GM21529 (cell line): ENCODE data around the gene G6PD.
"Not testable (repeated sequence)": the region's sequence is repeated elsewhere in the genome, so short reads cannot be mapped to it uniquely, and the experiment has no call there.

Experiments used
- ATAC-seq: cut with Tn5 transposase; IDR thresholded peaks from one replicate; pipeline ENCODE4 v1.9.1; 2021; ENCODE audit not compliant: unreplicated experiment

Gene G6PD

DNA sequence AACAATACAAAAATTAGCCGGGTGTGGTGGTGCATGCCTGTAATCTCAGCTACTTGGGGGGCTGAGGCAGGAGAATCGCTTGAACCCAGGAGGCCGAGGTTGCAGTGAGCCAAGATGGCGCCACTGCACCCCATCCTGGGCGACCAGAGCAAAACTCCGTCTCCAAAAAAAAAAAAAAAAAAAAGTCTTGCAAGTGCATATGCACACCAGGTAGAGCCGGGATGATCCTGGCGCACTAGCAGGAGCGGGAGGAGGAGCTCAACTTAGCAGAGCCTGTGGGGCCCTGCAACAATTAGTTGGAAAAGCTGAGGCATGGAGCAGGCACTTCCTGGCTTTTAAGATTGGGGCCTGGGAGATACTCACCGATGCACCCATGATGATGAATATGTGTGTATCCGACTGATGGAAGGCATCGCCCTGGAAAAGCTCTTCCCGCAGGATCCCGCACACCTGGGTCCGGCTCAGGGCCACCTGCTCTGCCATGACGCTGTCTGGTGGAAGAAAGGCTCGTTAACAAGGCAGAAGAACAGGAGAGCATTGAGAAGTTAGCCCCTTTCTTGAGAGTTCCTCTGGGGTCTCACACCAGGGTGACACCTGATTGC is 872 bp downstream of the G6PD start:
- ATAC-seq = no peak

DNA sequence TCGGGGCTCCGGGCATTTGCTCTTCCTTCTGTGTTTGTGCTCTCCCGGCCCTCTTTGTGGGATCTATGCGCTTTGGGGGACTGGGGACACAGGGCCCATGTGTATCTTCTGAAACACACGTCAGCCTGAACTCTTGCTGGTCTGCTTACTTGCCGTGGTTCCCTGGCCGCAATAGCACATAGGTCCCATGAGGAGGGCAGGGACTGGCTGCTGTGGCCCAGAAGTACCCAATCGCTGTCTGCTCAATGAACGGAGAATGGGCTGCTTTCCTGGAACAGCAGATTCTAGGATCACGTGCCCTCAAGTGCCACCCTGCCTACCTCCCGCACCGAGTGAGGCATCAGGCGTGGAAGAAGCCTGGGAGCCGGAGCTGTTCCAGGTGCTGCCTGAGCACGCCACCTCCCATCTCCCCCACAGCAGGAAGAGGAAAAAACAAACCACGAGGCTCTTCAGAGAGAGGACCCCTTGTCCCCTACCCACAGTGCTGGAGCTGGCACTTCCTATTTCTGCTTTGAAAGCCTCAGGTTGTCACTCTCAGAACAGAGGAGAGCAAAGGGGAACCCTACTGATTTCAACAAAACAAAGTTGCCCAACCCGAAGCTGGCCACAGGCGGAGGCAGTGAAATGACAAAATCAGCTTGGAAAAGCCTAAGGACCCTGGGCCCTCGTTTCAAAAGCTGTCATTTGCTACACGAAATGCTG is 3.8 kb downstream of the G6PD start:
- no peak for ATAC-seq

GRCh38 chrX:154541896-154542722 is 4.5 kb downstream of the G6PD start:
- ATAC-seq = no peak

DNA sequence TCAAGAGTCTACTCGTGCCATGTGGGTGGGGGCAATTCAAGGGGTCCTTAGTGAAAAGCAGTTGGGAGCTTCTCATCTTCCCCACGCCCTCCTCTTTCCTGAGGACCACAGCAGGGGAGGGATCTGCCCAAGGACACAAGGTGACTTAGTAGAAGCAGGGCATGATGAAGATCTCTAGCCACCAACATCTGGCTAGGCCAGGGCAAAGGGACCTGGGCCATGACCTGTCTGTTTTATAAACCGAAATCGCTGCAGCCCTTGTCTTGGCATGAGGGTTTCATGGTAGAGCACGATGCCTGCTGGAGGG is 5.1 kb downstream of the G6PD start:
- no peak for ATAC-seq

GRCh38 chrX:154540897-154541535 is 5.6 kb downstream of the G6PD start:
- ATAC-seq = no peak

- not testable (repeated sequence) for ATAC-seq
Measured at GRCh38 chrX:154540365-154540764, 6.3 kb downstream of the G6PD start.

- ATAC-seq = no peak
Measured at GRCh38 chrX:154539077-154539476, 7.6 kb downstream of the G6PD start.

- no peak for ATAC-seq
Measured at GRCh38 chrX:154535892-154536291, 10.8 kb downstream of the G6PD start.

DNA sequence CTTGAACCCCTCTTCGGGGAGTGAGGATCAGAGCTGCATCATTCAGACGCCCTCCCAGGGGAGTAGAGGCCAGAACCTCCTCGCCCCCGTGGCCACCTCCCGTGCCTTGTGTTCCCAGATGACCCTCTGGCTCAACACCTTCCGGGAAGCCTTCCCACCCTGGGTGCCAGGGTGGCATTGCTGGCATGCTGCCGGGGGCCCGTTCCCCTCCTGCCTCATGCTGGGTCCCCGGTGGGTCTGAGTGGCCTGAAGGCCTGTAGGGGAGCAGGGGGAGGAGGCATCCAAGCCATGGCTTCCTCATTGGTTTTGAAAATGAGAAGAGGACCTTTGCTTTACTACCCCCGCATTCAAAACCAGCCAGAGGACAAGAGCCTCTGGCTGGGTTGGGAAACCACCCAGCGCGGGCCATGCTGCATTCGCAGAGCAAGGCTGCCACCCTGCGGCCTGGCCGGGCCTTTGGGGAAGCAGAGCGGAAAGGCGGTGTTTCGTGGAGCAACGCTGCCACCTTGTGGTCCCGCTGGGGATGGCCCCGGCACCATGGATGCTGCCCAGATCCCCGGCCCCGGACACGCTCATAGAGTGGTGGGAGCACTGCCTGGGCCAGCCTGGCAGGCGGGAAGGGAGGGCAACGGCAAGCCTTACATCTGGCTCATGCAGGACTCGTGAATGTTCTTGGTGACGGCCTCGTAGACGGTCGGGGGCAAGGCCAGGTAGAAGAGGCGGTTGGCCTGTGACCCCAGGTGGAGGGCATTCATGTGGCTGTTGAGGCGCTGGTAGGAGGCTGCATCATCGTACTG is 11.9 kb downstream of the G6PD start:
- peak; percentile 96 for ATAC-seq

DNA sequence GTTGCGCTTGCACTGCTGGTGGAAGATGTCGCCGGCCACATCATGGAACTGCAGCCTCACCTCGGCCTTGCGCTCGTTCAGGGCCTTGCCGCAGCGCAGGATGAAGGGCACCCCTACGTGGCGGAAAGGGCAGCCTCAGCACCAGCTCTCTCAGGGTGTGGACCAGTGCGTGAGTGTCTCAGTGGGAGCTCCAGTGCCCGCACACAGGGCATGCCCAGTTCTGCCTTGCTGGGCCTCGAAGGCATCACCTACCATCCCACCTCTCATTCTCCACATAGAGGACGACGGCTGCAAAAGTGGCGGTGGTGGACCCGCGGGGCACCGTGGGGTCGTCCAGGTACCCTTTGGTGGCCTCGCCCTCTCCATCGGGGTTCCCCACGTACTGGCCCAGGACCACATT is 14.0 kb downstream of the G6PD start:
- ATAC-seq = no peak

GRCh38 chrX:154531626-154532025 is 15.0 kb downstream of the G6PD start:
- ATAC-seq = no peak

- no peak for ATAC-seq
Measured at GRCh38 chrX:154530286-154530685, 16.4 kb downstream of the G6PD start.

- ATAC-seq = no peak
Measured at GRCh38 chrX:154529206-154529612, 17.4 kb downstream of the G6PD start.

GRCh38 chrX:154526901-154527675 is 19.6 kb downstream of the G6PD start:
- ATAC-seq = peak; percentile 74

- ATAC-seq = no peak
Measured at GRCh38 chrX:154525606-154526490, 20.8 kb downstream of the G6PD start.

DNA sequence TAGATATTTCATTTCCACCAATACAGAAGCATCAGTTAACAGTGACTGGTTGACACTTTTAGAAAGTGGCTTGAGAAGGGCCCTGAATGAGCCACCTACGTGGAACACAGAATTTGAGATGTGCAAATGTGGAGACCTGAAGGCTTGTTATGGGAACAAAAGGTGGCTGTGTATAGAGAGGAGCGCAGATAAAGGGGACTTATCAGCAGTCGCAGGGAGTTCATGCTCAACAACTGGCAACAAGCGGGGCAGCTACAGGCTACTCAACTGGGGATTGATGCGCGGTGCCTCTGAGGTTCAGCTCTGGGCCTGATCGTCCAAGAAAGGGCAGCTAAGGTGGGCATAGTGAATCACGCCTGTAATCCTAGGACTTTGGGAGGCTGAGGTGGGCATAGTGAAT is 27.3 kb downstream of the G6PD start:
- no peak for ATAC-seq

DNA sequence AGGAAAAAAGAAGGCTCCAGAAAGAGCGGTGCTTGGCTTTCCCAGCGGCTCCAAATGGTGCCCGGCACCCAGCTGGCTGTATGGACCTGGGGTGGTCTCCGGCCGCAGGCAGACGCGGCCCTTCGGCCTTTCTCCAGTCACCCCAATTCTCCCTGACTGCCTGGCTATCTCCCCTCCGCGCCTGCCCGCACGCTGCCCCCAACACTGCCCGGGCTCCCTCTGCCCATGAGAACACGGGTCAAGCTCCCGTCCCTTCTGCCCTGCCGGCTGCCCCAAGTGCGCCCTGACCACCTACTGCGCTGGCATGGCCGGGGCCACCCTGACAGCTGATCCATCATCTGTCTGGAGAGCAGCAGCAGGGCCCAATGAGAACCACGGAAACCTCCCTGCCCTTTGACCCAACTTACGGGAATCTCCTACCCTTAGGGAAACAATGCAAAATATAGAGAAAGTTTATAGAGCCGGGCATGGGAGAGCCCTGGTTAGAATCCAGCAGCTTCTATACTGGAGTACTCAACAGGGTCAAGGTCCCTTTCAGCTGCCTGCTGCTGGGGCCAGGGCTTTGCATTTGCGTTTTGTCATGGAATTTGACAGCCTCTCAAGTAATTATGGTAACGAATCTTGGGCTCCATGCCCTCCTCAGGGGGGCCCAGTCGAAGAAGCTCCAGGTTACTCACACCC is 29.4 kb downstream of the G6PD start:
- ATAC-seq = no peak

GRCh38 chrX:154516656-154517100 is 30.0 kb downstream of the G6PD start:
- no peak for ATAC-seq
